Measurements from ENCODE around the gene NGRN. TPM values are rescaled to one million over a fixed set of nuclear protein-coding genes. Genes with fewer than 3 reads are reported as not detected.
A peak's percentile ranks its signal among the peaks of the same experiment; 100 is the strongest.

The NGRN gene, protein sequence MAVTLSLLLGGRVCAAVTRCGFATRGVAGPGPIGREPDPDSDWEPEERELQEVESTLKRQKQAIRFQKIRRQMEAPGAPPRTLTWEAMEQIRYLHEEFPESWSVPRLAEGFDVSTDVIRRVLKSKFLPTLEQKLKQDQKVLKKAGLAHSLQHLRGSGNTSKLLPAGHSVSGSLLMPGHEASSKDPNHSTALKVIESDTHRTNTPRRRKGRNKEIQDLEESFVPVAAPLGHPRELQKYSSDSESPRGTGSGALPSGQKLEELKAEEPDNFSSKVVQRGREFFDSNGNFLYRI
- total RNA-seq, result 43.2 and 44.3 TPM in 2 replicates

DNA sequence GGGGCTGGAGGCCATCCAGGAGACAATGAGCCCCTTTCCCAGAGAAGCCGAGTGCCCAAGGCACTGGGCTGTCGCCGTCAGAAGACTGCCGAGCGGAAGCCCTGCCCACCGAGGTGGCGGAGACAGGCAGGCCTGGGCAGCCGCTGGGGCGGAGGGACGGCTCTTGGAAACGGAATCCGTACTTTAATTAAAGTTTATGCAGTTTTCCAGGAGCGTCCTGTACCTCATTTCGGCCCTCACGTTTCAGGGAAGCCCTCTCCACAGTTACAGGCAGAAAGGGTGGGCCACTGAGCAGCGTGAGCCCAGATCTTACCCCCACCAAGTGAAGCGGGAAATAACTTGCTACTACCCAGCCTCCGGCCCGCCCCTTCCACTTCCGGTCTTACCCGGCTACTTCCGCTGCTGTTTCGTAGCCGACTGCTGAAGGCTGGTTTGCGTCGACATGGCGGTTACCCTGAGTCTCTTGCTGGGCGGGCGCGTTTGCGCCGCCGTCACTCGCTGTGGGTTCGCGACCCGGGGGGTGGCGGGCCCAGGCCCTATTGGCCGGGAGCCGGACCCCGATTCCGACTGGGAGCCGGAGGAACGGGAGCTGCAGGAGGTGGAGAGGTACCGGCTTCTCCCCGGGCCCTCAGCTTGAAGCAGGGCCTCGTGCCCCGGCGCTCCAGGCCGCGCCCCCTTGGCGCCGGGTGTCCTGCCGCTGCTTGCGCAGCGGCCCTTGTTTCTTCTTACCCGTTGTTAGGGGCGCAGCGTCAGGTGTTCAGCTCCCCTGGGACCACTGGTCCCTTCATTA, at the start of gene NGRN:
NGRN (plus strand) TSS at position 402 of the 790 bp plus-strand sequence; CDS start at position 443, 41 bp downstream.
- Mint-ChIP-seq H3K27ac (peak within 1 kb of the TSS; percentile 97), H3K36me3 (ENCODE audit: low read depth) (peaks cover 33% of the 10 kb centered on the region), H3K27me3 (no peaks in the 10 kb centered on the region), H3K4me3 (peak within 1 kb of the TSS; percentile 94), H3K4me1 (peaks cover 33% of the 10 kb centered on the region), H3K9me3 (no peaks in the 10 kb centered on the region)
- peak; percentile 98 for DNase-seq
- intact Hi-C loops (cut with micrococcal nuclease), result loop anchor here (1.0 to 5.0 kb wide), 3 partner anchors 15 to 688 kb away; partner anchors contain the start of genes GDPGP1 and TICRR

DNA sequence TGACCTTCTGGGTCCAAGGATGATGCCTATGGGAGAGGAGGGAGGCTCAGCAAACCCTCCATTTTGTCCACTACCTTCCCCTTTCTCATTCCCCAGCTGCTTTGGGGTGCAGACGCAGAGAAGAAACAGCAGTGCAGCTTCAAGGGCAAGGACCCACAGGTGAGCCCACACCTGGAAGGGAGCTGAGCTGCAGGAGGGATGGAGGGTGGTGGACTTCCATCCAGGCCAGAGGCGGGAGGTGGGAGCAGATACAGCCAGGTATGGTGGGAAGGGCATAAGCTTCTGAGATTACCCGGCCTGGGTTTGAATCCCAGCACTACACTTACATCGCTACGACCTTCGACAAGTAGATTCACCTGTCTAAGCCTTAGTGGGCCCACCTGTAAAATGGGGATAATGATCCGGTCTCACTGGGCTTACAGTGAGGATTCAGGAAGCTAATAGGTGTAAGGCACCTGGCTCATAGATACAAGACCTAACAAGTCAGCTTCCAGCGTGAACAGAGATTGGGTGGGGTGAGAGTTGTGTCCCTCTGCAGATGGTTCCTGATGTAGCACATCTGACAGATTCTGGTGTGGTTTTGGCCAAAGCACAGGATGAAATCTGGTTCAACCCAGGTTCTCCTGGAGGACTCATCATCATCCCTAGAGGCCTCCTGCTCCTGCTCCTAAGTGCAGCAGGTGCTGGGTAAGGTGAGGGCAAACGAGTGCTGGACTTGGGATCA, 47.6 kb upstream of the NGRN start:
- no peaks in the 10 kb centered on the region for H3K9me3 Mint-ChIP-seq
- H3K4me1 Mint-ChIP-seq, result peaks cover 18% of the 10 kb centered on the region
- peaks cover 6% of the 10 kb centered on the region for H3K36me3 Mint-ChIP-seq (ENCODE audit: low read depth)
- H3K27me3 Mint-ChIP-seq, result no peaks in the 10 kb centered on the region
- DNase-seq, result no peak
- H3K4me3 Mint-ChIP-seq, result no peak overlapping the region
- intact Hi-C loops (cut with micrococcal nuclease), result no loop called here
- H3K27ac Mint-ChIP-seq, result no peak overlapping the region

DNA sequence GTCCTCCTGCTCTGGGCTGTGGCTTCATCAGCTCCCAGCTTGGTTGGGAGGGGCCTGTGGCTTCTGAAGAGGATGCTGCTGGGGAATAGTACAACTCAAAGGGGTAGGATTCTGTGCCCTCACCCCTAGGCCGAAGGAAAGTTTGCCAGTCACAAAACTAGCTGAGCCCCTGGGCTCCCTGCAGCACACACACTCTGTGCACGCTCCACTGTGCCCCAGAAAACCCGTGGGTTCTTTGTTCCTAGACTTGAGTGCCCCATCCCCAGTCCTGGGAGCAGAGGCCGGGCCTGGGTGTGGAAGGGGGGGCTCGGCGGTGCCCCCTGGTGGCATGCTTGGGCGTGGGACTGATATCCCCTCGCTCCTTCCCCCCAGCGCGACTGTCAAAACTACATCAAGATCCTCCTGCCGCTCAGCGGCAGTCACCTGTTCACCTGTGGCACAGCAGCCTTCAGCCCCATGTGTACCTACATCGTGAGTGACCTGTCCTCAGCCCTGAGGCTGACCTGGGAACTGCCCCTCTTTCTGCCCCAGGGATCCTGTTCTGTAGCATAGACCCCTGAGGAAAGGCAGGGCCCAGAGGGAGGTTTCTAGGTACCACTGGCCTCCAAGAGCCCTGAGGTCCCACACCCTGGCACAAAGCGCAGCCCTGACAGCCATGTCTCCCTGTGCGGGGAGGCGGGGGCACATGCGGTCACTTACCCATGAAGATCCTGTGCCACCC, 45.9 kb upstream of the NGRN start:
- H3K36me3 Mint-ChIP-seq (ENCODE audit: low read depth), result peaks cover 11% of the 10 kb centered on the region
- H3K27ac Mint-ChIP-seq, result no peak overlapping the region
- intact Hi-C loops (cut with micrococcal nuclease), result loop anchor here (1.0 kb wide), 1 partner anchor 76 kb away; no protein-coding TSS in a partner anchor
- peaks cover 16% of the 10 kb centered on the region for H3K4me1 Mint-ChIP-seq
- H3K27me3 Mint-ChIP-seq, result no peaks in the 10 kb centered on the region
- H3K9me3 Mint-ChIP-seq, result no peaks in the 10 kb centered on the region
- no peak overlapping the region for H3K4me3 Mint-ChIP-seq
- DNase-seq, result peak; percentile 83

DNA sequence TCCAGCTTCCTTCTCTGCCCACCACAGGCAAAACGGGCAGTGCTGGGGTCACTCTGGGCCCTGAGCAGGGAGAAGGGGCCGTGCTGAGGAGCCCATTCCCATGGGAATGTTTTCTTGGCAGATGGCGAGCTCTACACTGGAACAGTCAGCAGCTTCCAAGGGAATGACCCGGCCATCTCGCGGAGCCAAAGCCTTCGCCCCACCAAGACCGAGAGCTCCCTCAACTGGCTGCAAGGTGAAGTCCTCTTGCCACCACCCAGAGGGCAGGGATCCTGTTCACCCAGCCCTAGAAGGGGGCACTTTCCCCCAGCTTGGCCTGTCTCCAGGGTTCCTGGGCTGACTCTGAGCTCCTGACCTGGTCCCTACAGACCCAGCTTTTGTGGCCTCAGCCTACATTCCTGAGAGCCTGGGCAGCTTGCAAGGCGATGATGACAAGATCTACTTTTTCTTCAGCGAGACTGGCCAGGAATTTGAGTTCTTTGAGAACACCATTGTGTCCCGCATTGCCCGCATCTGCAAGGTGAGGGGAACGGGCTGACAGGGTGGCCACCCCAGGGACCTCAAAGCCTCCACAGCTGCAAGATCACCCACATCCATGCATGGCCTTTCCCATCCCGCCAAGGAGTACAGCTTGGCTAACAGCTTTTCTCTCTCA, 44.1 kb upstream of the NGRN start:
- peak; percentile 77 for DNase-seq
- no peak overlapping the region for H3K4me3 Mint-ChIP-seq
- intact Hi-C loops (cut with micrococcal nuclease), result no loop called here
- peaks cover 12% of the 10 kb centered on the region for H3K36me3 Mint-ChIP-seq (ENCODE audit: low read depth)
- peaks cover 11% of the 10 kb centered on the region for H3K4me1 Mint-ChIP-seq
- no peak overlapping the region for H3K27ac Mint-ChIP-seq
- no peaks in the 10 kb centered on the region for H3K9me3 Mint-ChIP-seq
- H3K27me3 Mint-ChIP-seq, result no peaks in the 10 kb centered on the region

DNA sequence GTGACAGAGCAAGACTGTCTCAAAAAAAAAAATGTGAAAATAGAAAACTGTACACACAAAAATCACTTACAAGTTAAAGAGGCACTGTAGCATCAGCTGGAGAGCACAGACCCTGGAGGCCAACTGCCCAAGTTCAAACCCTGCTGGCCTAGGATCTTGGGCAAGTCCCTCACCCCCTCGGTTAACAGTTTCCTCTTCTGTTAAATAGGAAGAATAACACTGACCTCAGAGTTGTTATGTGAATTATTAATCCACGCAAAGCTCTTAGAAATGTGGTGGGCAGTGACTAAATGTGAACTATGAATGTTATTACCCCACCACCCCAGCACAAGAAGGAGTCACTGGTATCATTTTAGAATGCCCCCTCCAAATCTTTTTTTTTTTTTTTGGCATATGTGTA, 42.9 kb upstream of the NGRN start:
- H3K9me3 Mint-ChIP-seq, result no peaks in the 10 kb centered on the region
- no peak overlapping the region for H3K4me3 Mint-ChIP-seq
- intact Hi-C loops (cut with micrococcal nuclease), result no loop called here
- peaks cover 16% of the 10 kb centered on the region for H3K36me3 Mint-ChIP-seq (ENCODE audit: low read depth)
- no peak overlapping the region for H3K27ac Mint-ChIP-seq
- peaks cover 8% of the 10 kb centered on the region for H3K4me1 Mint-ChIP-seq
- no peaks in the 10 kb centered on the region for H3K27me3 Mint-ChIP-seq
- DNase-seq, result no peak

DNA sequence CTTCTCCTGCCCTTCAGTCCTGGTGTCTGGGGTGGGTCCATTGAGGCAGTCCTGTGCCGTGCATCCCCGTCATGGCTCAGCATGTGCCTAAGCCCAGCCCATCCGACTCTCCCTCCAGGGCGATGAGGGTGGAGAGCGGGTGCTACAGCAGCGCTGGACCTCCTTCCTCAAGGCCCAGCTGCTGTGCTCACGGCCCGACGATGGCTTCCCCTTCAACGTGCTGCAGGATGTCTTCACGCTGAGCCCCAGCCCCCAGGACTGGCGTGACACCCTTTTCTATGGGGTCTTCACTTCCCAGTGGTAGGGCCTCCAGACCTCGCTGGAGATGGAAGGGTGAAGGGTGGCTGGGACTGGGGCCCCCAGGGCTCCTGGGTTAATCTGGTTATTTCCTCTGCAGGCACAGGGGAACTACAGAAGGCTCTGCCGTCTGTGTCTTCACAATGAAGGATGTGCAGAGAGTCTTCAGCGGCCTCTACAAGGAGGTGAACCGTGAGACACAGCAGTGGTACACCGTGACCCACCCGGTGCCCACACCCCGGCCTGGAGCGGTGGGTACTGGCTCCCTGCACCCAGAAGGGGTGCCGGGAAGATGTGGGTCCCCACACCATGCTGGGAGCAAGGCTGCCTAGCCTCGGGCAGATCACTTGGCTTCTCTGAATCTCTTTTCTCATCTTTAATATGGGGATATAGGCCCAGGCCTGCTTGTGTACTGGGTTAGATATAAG, 41.9 kb upstream of the NGRN start:
- no peak for DNase-seq
- intact Hi-C loops (cut with micrococcal nuclease), result no loop called here
- Mint-ChIP-seq H3K9me3 (no peaks in the 10 kb centered on the region), H3K4me1 (peaks cover 8% of the 10 kb centered on the region), H3K36me3 (ENCODE audit: low read depth) (peaks cover 19% of the 10 kb centered on the region), H3K27ac (no peak overlapping the region), H3K4me3 (no peak overlapping the region), H3K27me3 (no peaks in the 10 kb centered on the region)

DNA sequence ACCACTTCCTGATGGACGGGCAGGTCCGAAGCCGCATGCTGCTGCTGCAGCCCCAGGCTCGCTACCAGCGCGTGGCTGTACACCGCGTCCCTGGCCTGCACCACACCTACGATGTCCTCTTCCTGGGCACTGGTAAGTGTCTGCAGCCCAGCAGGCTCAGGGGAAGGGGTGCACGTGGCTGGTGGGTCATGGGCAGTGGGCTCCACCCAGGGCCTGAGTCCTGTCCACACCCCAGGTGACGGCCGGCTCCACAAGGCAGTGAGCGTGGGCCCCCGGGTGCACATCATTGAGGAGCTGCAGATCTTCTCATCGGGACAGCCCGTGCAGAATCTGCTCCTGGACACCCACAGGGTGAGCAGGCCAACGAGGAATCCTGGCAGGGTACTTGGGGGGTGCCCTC, 40.4 kb upstream of the NGRN start:
- no peak overlapping the region for H3K27ac Mint-ChIP-seq
- intact Hi-C loops (cut with micrococcal nuclease), result no loop called here

DNA sequence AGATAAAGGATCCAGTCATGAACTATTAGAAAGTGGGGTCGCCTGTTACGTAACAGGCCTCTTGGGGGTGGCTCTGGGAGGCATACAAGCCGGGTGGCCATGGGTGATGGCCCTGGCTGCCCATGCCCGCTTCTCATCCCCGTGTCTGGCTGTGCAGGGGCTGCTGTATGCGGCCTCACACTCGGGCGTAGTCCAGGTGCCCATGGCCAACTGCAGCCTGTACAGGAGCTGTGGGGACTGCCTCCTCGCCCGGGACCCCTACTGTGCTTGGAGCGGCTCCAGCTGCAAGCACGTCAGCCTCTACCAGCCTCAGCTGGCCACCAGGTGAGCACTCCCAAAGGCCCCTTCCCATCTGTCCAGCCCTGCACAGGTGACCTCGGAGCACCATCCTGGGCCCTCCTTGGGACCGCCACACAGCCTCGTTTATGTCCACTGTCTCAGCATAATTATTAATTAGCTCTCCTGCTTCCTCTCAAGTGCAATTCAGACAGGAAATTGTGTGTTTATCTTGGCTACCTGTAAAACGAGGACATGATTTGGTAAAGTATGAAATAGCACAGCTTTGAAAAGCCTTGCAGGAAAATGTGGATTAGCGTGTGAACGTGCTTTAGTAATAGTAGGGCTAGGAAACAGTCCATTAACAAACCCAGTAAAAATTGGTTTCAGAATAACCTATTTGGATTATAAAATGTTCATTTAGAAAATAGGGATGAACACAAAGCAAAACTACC, 39.8 kb upstream of the NGRN start:
- H3K4me1 Mint-ChIP-seq, result peaks cover 10% of the 10 kb centered on the region
- H3K4me3 Mint-ChIP-seq, result no peak overlapping the region
- DNase-seq, result no peak
- H3K9me3 Mint-ChIP-seq, result no peaks in the 10 kb centered on the region
- H3K27me3 Mint-ChIP-seq, result no peaks in the 10 kb centered on the region
- no peak overlapping the region for H3K27ac Mint-ChIP-seq
- peaks cover 36% of the 10 kb centered on the region for H3K36me3 Mint-ChIP-seq (ENCODE audit: low read depth)
- intact Hi-C loops (cut with micrococcal nuclease), result no loop called here

More for the DNA sequence above, 40.4 kb upstream of the NGRN start:
- Mint-ChIP-seq H3K4me1 (peaks cover 4% of the 10 kb centered on the region), H3K4me3 (no peak overlapping the region), H3K36me3 (ENCODE audit: low read depth) (peaks cover 32% of the 10 kb centered on the region), H3K9me3 (no peaks in the 10 kb centered on the region), H3K27me3 (no peaks in the 10 kb centered on the region)
- DNase-seq, result no peak

DNA sequence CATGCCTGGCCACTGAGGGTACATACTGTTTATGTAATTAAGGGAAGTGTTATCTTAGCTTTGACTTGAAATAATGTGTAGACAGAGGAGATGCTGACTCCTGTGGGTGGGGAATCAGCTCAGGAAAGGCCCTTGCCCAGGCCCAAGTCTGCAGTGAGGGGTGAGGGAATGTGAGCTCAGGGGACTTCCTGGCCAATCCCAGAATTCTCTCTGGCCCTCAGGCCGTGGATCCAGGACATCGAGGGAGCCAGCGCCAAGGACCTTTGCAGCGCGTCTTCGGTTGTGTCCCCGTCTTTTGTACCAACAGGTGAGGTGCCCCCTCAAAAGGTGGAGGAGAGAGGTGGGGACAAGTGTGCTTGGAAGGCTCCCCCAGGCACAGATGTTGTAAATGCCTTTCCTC, 38.1 kb upstream of the NGRN start:
- H3K27me3 Mint-ChIP-seq, result no peaks in the 10 kb centered on the region
- intact Hi-C loops (cut with micrococcal nuclease), result no loop called here
- DNase-seq, result no peak
- no peak overlapping the region for H3K27ac Mint-ChIP-seq
- no peaks in the 10 kb centered on the region for H3K9me3 Mint-ChIP-seq
- H3K4me1 Mint-ChIP-seq, result peaks cover 24% of the 10 kb centered on the region
- peaks cover 46% of the 10 kb centered on the region for H3K36me3 Mint-ChIP-seq (ENCODE audit: low read depth)
- no peak overlapping the region for H3K4me3 Mint-ChIP-seq

DNA sequence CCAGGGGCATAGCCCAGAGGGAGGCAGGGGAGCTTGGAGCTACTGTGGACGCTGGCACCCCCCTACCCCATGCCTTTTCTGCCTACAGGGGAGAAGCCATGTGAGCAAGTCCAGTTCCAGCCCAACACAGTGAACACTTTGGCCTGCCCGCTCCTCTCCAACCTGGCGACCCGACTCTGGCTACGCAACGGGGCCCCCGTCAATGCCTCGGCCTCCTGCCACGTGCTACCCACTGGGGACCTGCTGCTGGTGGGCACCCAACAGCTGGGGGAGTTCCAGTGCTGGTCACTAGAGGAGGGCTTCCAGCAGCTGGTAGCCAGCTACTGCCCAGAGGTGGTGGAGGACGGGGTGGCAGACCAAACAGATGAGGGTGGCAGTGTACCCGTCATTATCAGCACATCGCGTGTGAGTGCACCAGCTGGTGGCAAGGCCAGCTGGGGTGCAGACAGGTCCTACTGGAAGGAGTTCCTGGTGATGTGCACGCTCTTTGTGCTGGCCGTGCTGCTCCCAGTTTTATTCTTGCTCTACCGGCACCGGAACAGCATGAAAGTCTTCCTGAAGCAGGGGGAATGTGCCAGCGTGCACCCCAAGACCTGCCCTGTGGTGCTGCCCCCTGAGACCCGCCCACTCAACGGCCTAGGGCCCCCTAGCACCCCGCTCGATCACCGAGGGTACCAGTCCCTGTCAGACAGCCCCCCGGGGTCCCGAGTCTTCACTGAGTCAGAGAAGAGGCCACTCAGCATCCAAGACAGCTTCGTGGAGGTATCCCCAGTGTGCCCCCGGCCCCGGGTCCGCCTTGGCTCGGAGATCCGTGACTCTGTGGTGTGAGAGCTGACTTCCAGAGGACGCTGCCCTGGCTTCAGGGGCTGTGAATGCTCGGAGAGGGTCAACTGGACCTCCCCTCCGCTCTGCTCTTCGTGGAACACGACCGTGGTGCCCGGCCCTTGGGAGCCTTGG, 37.4 kb upstream of the NGRN start:
- Mint-ChIP-seq H3K27me3 (no peaks in the 10 kb centered on the region), H3K4me1 (peaks cover 29% of the 10 kb centered on the region), H3K4me3 (no peak overlapping the region), H3K36me3 (ENCODE audit: low read depth) (peaks cover 50% of the 10 kb centered on the region), H3K9me3 (no peaks in the 10 kb centered on the region), H3K27ac (no peak overlapping the region)
- no peak for DNase-seq
- intact Hi-C loops (cut with micrococcal nuclease), result no loop called here

DNA sequence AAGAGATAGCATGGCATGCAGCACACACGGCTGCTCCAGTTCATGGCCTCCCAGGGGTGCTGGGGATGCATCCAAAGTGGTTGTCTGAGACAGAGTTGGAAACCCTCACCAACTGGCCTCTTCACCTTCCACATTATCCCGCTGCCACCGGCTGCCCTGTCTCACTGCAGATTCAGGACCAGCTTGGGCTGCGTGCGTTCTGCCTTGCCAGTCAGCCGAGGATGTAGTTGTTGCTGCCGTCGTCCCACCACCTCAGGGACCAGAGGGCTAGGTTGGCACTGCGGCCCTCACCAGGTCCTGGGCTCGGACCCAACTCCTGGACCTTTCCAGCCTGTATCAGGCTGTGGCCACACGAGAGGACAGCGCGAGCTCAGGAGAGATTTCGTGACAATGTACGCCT, 36.5 kb upstream of the NGRN start:
- H3K9me3 Mint-ChIP-seq, result no peaks in the 10 kb centered on the region
- H3K4me1 Mint-ChIP-seq, result peaks cover 29% of the 10 kb centered on the region
- intact Hi-C loops (cut with micrococcal nuclease), result no loop called here
- no peaks in the 10 kb centered on the region for H3K27me3 Mint-ChIP-seq
- DNase-seq, result no peak
- no peak overlapping the region for H3K27ac Mint-ChIP-seq
- H3K4me3 Mint-ChIP-seq, result no peak overlapping the region
- peaks cover 48% of the 10 kb centered on the region for H3K36me3 Mint-ChIP-seq (ENCODE audit: low read depth)

All from activated CD4-positive, alpha-beta T cell treated with anti-CD3 and anti-CD28 coated beads, Interleukin-2, amount 10 ng/mL, durations not matched to agents 24 days and 14 days (primary cell).